Stimulated activated CD4-positive, alpha-beta T cell treated with anti-CD3 and anti-CD28 coated beads, Interleukin-1b, Interleukin-23, amount 100 ng/mL, for 4 hours (primary cell): ENCODE data around the gene PLEKHF1.
"Not testable (repeated sequence)": the region's sequence is repeated elsewhere in the genome, so short reads cannot be mapped to it uniquely, and the experiment has no call there.

ENCODE experiments used
- DNase-seq, 2 donors: peaks; one replicate each; pipeline ENCODE4 v3.0.0-alpha.2; 2020; ENCODE audit warnings: low read depth in 2 of 2

Gene PLEKHF1, protein sequence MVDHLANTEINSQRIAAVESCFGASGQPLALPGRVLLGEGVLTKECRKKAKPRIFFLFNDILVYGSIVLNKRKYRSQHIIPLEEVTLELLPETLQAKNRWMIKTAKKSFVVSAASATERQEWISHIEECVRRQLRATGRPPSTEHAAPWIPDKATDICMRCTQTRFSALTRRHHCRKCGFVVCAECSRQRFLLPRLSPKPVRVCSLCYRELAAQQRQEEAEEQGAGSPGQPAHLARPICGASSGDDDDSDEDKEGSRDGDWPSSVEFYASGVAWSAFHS

DNA sequence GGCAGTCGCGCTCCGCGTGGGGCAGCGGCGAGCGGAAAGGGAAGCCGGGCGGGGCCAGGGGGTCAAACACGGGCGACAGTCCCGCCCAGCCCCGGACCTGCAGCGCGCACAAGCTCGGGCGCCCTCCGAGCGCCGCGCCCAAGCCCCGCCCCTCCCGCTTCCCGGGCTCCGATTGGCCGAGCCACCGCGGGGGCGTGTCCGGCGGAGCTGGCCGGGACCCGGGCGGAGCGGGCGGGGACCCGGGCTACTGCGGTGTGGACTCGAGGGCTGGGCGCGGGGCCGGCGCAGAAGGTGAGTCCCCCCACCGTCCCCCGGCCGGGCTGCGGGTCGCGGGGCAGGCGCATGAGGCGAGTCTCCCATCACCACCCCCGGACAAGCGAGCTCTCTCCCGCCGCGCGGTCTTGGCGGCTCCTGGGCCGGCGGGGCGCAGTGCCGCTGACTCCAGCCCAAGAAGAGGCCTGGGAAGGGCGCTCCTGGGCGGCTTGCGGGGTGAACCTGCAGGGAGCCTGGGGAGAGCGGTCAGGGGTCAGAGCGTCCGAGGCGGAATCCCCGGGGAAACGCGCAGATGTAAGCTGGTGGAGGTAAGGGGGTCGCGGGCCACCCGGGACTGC, at the start of gene PLEKHF1:
TSS of gene PLEKHF1 (plus strand) at position 247 of the 611 bp plus-strand sequence. CDS start 8,379 bp downstream, outside the sequence.
- peak; percentile 69 to 87 for DNase-seq

DNA sequence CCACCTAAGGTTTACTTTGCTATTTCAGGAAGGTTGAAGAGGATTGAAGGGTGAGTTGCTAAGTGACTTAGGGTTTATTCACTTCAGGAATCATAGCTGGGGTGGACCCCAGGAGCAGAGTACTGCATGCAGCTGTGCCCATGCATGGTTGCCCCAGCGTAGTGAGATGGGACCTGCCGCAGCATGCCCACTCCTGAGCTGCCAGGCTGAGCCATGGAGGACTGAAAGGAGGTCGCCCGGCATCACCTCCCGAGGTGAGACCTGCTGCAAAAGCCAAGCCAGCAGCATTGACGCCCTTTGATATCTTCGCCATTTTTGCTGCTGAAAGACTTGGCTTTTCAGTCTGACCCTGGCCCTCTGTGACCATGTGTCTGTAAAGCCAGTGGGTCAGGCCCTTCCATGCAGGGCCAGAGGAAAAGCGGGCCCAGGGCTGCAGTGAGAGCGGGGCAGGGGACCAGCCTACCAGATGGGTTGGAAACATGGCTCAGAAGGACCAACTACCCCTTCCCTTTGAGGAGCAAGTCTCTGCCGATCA, 49.3 kb upstream of the PLEKHF1 start:
- DNase-seq: no peak

DNA sequence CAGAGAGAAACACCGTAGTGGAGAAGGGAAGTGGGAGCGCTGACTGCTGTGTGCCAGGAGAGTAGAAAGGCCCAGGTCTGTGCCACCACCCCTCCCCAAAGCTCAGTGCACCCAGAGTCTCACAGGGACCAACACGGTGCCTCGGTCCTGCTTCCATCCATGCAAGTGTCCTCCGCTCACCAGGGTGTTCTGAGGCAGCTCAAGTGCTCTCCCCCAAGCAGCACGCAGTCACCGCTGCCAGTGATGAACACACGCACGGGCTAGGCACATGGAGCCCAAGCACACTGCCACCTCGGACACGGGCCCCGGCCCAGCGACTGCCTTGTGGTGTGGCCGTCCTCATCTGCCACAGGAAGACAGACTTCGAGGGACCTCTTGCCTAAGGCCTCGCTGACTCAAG, 48.7 kb upstream of the PLEKHF1 start:
- no peak for DNase-seq

DNA sequence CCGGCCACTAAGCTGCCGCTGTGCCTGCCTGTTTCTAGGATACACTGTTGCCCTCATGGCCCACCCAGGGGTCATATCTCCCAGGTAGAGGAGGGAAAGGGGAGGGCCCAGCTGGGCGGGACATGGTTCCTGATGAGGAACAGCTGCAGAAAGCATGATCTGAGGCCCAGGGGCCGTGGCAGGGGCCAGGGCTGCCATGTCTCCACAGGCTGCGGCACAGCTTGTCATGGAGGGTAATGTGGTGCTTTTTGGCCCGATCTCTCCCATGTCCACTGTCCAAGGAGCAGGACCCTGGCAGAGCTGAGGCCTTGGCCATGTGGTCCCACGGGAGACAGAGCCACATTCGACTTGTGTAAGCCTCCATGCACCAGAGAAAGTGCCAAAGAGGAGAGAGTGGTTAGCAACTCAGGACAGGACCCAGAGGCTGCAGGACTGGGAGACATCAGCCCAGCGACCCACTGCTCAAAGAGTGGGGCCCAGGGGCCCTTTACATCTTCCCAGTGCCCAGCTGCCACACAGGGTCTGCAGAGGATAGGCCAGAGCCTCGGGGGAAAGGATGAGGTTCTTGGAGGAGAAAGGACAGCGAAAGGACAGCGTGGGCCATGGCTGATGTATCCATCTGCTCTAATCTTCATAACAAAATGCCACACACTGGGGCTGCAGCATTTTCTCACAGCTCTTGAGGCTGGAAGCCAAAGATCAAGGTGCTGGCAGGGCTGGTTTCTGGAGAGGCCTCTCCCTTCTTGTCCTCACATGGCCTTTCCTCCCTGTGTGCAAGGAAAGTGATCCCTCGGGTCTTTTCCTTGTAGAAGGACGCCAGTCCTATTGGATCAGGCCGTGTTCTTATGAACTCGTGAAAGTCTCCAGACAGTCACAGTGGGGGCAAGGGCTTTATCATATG, 47.6 kb upstream of the PLEKHF1 start:
- DNase-seq: no peak

DNA sequence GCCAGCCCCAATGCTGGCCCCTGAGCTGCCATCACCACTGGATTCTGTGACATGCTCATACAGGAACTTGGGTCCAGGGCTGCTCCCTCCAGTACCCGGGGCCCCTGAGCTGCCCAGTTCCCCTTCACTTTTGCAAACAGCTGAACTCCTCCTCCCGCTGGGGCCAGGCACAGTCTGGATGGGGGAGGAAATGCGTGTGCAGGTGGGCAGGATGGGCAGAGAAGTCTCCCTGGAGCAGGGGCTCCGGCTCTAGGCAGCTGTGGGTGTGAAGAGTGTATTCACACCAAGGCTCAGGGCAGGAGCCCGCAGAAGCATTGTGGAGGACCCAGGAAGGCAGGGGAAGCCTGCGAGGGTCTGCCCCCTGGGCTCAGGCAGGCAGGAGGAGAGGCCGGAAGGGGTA, 46.8 kb upstream of the PLEKHF1 start:
- DNase-seq: no peak

DNA sequence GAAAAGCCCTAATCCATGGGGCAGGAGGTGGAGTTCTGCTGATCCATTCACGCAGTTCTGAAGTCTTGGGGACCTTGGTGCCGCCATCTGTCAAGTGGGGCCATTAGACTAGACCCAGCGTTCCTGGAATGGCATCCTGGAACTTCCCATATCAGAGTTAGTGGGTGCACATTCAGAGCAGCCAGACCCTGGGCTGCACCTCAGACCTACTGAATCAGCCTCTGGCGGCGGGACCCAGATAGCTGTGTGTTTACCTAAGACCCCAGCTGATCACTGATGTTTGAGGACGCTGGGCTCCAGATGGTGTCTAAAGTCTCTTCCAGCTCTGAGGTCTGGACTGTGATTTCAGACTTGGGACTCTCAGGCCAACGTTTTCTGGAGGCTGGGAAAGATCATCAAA, 46.4 kb upstream of the PLEKHF1 start:
- no peak for DNase-seq

DNA sequence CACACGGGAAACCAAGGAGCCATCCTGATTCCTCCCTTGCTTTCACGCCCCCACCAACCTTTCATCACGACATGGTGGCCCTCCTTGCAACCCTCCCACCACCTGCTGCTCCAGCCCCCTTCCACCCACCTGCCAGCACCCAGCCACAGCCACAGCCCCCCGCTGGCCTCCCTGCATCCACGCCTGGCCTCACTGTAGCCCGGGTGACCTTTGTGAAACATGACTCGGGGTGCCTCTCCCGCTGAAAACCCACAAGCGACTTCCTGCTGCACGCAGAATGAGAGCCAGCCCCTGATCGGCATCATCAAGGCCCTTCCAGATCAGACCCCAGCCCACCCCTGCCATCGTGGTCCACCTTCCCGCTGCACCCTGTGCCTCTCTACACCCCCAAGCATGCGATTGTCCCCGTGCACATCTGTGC, 44.3 kb upstream of the PLEKHF1 start:
- DNase-seq: peak; percentile 18 to 22

DNA sequence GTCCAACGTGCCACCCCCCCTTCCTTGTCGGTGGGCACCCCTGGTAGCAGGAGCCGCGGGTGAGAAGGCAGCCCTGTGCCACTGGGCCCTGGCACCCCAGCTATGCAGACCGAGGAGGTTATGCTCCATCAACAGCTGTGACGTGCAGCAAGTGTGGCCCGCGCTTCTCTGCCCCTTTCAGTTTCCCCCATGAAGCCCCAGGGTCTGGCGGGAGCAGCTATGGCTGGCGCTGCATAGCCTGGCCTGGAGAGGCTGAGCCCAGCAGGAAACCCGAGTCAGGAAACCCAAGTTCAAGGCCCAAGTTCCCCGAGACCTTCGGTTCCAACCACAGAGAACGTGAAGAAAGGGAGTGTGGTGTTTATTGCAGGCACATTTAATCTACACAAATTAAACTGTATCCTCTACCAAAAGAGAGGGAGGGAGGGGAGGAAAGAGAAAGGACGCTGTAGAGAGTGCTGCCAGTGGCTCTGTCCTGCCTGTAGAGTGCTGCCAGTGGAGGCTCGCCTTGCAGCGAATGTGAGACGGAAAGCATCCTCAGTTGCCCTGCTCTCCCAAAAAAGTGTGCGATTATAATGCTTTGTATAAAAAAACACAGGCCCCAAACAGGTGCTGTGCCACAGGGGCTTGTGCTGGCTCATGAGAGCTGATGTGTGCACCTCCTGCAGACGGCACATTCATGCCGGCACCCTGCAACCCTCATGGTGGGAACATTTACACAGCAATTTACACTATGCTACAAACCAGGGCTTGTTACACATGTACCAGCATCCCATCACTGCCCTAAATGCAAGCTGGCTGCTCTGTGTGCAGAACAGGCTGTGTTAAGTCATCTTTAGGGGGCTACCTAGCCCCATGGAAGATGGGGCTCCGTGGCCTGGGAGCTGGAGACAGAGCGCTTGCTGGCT, 42.8 kb upstream of the PLEKHF1 start:
- DNase-seq: peak in 1 of 2 donors; percentile 18

DNA sequence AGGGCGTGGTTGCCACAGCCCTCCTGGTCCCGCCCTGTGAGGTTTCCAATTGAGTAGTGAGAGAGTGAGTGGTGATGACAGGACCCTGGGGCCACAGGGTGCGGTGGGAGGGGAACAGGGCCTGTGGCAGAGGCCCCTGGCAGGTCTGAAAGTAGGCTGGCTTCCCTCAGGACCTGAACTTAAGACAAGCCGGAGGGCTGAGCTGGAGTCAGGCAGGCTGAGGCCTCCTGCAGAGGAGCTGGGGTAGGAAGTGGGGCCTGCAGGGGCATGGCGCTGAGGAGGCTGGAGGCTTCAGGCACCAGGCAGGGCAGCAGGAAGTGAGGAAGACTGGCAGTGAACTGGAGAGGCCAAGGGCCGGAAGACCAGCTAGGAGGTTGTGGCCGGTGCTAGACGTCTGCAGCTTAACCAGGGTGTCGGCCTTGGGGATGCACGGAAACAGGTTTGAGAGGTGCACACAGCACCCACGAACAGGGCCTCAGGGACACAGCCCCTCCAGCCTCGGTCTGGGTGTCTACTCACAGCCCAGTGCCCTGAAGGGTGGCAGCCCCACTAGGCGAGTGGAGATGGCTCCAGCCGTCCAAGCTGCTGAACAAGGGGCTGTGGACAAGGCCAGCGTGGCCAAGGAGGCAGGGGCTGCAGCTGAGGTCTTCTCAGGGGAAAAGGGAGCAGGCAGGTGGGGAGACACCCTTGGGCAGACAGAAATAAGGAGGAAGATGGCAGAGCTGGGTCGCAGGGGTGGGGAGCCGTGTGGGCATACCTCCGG, 41.4 kb upstream of the PLEKHF1 start:
- no peak for DNase-seq

DNA sequence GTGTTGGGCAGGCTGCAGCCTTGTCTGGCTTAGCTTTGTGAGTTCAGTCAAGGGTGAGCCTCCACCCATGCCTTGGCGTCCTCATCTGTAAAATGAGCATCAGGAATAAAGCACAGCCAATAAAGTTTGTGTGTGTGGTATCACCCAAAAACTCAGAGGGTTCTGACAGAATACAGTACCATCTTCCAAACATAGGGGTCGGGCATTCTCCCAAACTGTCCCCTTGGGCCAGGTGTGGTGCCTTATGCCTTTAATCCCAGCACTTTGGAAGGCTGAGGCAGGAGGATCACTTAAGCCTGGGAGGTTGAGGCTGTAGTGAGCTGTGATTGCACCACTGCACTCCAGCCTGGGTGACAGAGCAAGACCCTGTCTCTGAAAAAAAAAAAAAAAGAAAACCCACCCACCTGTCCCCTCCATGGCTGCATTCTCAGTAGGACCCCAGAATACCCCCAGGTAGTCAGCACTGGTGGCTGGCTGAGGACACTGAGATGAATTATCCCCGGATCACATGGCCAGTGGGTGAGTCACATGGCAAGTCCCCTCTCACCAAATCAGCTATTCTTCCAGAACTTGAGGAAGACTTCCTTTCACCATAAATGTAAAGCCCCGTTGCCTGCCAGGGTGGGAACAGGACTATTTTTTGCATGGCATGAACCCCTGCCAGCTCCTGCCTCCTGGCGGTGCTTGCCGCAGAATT, 40.6 kb upstream of the PLEKHF1 start:
- no peak for DNase-seq

DNA sequence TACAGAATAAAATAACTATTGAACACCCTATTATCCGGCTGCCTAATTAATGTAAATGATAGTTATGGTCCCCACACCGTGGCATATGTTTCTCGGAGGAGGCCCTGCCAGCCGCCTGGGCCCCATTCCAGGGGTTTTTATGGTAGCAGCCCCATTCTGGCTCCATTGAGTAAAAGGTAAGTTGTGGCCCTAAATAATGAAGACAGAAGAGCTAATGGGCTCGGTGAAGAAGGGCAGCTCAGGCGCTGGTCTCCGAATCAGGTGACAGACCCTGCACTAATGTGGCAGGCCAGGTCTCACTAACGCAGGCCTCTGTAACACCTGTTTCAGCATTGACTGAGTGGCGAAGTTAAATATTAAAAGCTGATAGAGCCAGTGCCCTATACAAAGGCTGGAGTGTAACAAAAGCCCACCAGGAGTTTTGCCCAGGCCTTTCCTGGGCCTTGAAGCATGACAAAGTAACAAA, 40.0 kb upstream of the PLEKHF1 start:
- DNase-seq: no peak

DNA sequence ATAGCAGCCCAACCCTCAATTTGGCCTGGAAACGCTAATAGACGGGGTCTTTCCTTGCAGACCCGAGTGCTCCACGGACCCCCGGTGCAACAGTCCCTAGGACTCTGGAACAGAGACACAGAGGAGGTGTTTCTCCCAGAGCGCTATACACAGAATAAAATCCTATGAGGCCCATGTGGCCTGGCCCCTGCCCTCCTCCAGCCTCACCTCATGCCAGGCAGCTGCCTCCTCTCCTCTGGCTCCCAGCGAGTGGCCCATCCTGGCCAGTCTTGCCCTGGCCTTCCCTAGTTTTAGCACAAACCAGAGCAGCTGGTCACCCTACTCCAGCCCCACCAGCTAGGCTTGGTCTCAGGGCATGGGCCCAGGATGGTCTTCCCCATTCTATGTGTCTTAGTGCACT, 38.9 kb upstream of the PLEKHF1 start:
- DNase-seq: no peak

DNA sequence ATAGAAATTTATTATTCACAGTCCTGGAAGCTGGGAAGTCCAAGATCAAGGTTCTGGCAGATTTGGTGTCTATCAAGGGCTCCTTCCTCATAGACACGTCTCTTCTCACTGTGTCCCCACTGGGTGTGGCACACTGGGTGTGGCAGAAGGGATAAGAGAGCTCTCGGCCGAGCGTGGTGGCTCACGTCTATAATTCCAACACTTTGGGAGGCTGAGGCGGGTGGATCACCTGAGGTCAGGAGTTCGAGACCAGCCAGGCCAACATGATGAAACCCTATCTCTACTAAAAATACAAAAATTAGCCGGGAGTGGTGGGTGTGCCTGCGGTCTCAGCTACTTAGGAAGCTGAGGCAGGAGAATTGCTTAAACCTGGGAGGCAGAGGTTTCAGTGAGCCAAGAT, 38.4 kb upstream of the PLEKHF1 start:
- DNase-seq: not testable (repeated sequence)

DNA sequence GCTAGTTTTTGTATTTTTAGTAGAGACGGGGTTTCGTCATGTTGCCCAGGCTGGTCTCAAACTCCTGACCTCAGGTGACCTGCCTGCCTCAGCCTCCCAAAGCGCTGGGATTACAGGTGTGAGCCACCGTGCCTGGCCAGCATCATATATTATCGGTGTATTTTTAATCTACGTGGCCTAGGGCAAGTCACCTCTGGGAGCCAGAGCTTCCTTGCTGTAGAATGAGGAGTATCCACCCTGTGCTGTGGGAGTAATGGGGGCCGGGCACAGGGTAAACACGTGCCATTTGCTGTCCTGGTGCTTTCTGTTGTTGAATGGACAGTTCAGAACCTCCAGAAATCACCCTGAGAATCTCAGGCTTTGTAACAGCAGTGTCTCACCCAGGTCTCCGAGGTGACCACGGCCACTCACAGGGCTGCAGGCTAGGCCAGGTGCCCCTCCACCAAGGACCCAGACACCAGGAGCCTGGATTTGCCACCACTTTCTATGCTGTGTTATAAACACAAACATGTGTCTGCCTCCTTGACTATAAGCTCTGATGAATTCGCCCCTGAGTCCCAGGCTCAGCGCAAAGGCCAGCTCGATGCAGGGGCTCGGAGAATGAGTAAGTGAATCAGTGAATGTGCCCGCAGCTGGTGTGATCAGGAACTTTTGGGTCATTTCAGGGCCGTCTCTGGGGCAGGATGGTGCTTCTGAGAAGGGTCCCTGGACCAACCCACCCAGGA, 36.4 kb upstream of the PLEKHF1 start:
- DNase-seq: no peak

DNA sequence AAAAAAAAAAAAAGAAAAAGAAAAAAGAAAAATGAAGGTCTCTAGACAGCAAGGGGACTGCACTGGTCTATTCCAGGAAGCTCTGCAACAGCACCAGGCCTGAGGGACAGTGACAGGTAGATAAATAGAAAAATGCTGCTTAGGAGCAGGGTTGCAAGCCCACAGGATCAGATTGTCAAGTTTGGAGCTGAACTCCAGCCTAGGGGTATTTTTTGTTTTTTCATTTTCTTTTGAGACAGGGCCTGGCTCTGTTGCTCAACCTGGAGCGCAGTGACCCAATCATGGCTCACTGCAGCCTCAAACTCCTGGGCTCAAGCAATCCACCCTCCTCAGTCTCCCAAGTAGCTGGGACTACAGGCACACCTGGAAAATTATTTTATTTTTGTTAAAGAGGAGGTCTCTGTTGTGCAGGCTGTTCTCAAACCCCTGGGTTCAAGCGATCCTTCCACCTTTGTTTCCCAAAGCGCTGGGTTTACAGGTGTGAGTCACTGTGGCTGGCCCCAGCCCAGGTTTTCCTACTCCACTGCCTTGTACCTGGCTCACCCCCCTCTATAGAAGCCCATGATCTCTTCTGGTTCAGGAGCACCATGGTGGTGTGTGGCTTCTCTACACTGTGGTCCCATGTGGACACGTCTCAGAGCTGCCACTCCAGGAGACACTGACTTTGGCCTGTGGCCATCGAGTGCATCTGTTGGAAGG, 35.3 kb upstream of the PLEKHF1 start:
- DNase-seq: no peak

DNA sequence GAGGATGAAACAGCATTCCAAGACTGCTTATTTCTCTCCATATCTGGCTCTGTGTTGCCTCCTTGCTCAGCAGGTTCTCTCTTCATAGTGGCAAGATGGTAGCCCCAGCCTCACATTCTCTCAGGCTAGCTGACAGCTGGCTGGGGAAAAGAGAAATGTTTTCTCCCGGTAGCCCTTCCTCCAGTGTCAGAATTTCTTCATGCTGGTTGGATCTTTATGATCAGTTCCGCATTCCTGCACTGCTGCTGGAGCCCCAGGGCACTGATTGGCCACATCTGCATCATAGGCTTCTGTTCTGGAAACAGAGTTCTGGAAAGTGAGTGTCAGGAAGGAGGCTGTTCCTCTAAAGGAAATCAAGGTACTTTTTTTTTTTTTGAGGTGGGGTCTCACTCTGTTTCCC, 34.6 kb upstream of the PLEKHF1 start:
- DNase-seq: no peak

DNA sequence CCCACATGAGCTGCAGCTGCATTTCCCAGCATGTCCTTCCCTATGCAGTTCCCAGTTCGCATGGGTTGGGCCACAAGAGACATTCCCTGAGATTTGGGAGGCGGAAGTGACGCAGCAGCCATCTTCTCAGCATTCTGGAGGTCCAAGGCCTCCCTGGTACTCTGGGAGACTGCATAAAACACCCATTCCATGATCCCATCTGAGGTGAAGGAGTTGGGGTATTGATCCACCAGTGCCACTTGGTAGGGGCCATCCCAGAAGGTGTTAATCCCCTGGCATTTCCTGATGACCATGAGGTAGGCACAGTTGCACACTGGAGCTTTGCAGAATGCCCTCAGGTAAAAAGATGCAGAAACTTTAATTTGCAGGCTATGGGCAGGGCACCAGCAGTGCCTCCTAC, 33.8 kb upstream of the PLEKHF1 start:
- no peak for DNase-seq

DNA sequence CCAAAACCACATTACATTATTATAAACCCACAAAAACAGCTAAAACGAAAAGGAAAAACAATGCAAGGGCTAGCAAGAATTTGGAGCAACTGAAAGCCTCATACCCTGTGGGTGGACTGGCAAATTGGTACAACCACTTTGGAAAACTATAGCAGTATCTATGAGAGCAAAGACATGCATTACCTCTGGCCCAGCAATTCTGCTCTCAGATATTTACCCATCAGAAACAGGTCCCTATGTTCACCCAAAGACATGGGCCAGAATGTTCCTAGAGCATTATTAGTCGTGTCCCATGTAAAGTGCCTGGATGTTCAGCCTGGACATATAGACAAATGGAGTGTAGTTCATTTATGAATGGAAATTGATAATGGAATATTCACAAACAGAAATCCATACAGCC, 31.3 kb upstream of the PLEKHF1 start:
- DNase-seq: no peak
